IMR-90 (cell line): ENCODE results near the gene IKZF3. TPM values are rescaled to one million over a fixed set of nuclear protein-coding genes. Genes with fewer than 3 reads are reported as not detected.

Experiments used
- ATAC-seq: fragments of 200-7000 bp; cut with Tn5 transposase; 2 replicates; pipeline ENCODE4 v1.9.1; 2020; ENCODE audit warnings: low read depth, mild to moderate bottlenecking, moderate library complexity
- BruUV-seq: library from RNA; stranded (reverse); fragments of 400-500 nt; replicated peaks from 2 replicates; lab custom pipeline; 2021; lab: Mats Ljungman, UMichigan
- CTCF ChIA-PET: fragments of 300-600 bp; formaldehyde crosslinking; extraction: SDS; loops from one replicate; lab custom pipeline; 2021; ENCODE audit warnings: antibody characterized with exemption; lab: Yijun Ruan, JAX
- POLR2A ChIA-PET: fragments of 300-600 bp; sonication (Branson Sonifier 250); formaldehyde crosslinking; loops from one replicate; lab custom pipeline; 2022; ENCODE audit warnings: antibody characterized with exemption; ENCODE audit not compliant: unreplicated experiment; lab: Charles Lee
- DNase-seq: peaks from one replicate; pipeline ENCODE4 v3.0.0; 2013
- H2AFZ ChIP-seq: replicated peaks from 2 replicates; pipeline ENCODE3; 2013; ENCODE audit warnings: low read length, mild to moderate bottlenecking; ENCODE audit not compliant: poor library complexity
- H2AK5ac ChIP-seq: 2 replicates; pipeline ENCODE4 v1.6.1; 2013; ENCODE audit warnings: low read depth, low read length, inconsistent platforms
- H2AK9ac ChIP-seq: replicated peaks from 2 replicates; pipeline ENCODE3; 2013; ENCODE audit warnings: mild to moderate bottlenecking, low read depth, low read length, moderate library complexity; ENCODE audit not compliant: poor library complexity
- H2BK120ac ChIP-seq: 2 replicates; pipeline ENCODE4 v1.6.1; 2013; ENCODE audit warnings: low read depth, low read length, inconsistent platforms
- H2BK15ac ChIP-seq: 3 replicates; pipeline ENCODE4 v1.6.1; 2013; ENCODE audit warnings: low read depth, low read length, inconsistent platforms
- H2BK20ac ChIP-seq: 2 replicates; pipeline ENCODE4 v1.6.1; 2013; ENCODE audit warnings: low read depth, mild to moderate bottlenecking, inconsistent platforms, low read length, moderate library complexity
- H2BK5ac ChIP-seq: 2 replicates; pipeline ENCODE4 v1.6.1; 2013; ENCODE audit warnings: mild to moderate bottlenecking, low read depth, low read length, inconsistent platforms; ENCODE audit not compliant: poor library complexity, severe bottlenecking
- H3K14ac ChIP-seq: replicated peaks from 2 replicates; pipeline ENCODE4 v1.6.1; 2013; ENCODE audit warnings: low read depth, low read length, inconsistent platforms
- H3K18ac ChIP-seq: 2 replicates; pipeline ENCODE4 v1.6.1; 2013; ENCODE audit warnings: low read depth, low read length, control low read depth
- H3K23ac ChIP-seq: 2 replicates; pipeline ENCODE4 v1.6.1; 2013; ENCODE audit warnings: low read depth, low read length, inconsistent platforms
- H3K27ac ChIP-seq: 2 replicates; pipeline ENCODE4 v1.5.1; 2013; ENCODE audit warnings: mild to moderate bottlenecking, control low read depth, low read length; ENCODE audit not compliant: insufficient read depth
- H3K27me3 ChIP-seq: 2 replicates; pipeline ENCODE4 v1.6.1; 2013; ENCODE audit warnings: low read length; ENCODE audit not compliant: control insufficient read depth, insufficient read depth
- H3K36me3 ChIP-seq: 2 replicates; pipeline ENCODE4 v1.6.1; 2013; ENCODE audit warnings: low read length, mixed read lengths; ENCODE audit not compliant: control insufficient read depth, insufficient read depth
- H3K4ac ChIP-seq: 2 replicates; pipeline ENCODE4 v1.6.1; 2013; ENCODE audit warnings: low read depth, low read length, inconsistent platforms
- H3K4me1 ChIP-seq: 2 replicates; pipeline ENCODE4 v1.6.1; 2013; ENCODE audit warnings: low read length, mixed read lengths; ENCODE audit not compliant: control insufficient read depth, insufficient read depth
- H3K4me2 ChIP-seq: 2 replicates; pipeline ENCODE4 v1.6.1; 2013; ENCODE audit warnings: low read depth, mild to moderate bottlenecking, control low read depth, low read length, moderate library complexity
- H3K4me3 ChIP-seq: 2 replicates; pipeline ENCODE4 v1.5.1; 2013; ENCODE audit warnings: low read depth, mild to moderate bottlenecking, control low read depth, low read length, moderate library complexity; ENCODE audit not compliant: insufficient read depth
- H3K56ac ChIP-seq: 2 replicates; pipeline ENCODE4 v1.6.1; 2013; ENCODE audit warnings: low read length, inconsistent platforms; ENCODE audit not compliant: insufficient read depth; ENCODE audit errors: extremely low read depth
- H3K79me1 ChIP-seq, 2 experiments: 2 replicates each; pipeline ENCODE4 v1.6.1; 2013; ENCODE audit warnings: low read length in 2 of 2, inconsistent platforms in 1 of 2, low read depth in 1 of 2
- H3K9ac ChIP-seq: 2 replicates; pipeline ENCODE4 v1.6.1; 2013; ENCODE audit warnings: low read depth, low read length, control low read depth
- H3K9me1 ChIP-seq: 2 replicates; pipeline ENCODE4 v1.6.1; 2013; ENCODE audit warnings: low read length, inconsistent platforms; ENCODE audit not compliant: insufficient read depth
- H3K9me3 ChIP-seq: 2 replicates; pipeline ENCODE4 v1.6.1; 2013; ENCODE audit warnings: low read length; ENCODE audit not compliant: control insufficient read depth, insufficient read depth
- H4K20me1 ChIP-seq: 2 replicates; pipeline ENCODE4 v1.6.1; 2013; ENCODE audit warnings: low read length, inconsistent platforms; ENCODE audit not compliant: insufficient read depth
- H4K5ac ChIP-seq: 2 replicates; pipeline ENCODE4 v1.6.1; 2013; ENCODE audit warnings: mild to moderate bottlenecking, low read depth, low read length, control low read depth
- H4K8ac ChIP-seq, 2 experiments: 2 replicates each; pipeline ENCODE4 v1.6.1; 2013; ENCODE audit warnings: low read depth in 2 of 2, low read length in 2 of 2, control low read depth in 1 of 2, inconsistent platforms in 1 of 2
- H4K91ac ChIP-seq: 2 replicates; pipeline ENCODE4 v1.6.1; 2013; ENCODE audit warnings: low read depth, low read length, inconsistent platforms; ENCODE audit not compliant: insufficient read depth
- BHLHE40 ChIP-seq: fragments of 150-350 bp; IDR thresholded peaks from 2 replicates; pipeline ENCODE4 v1.6.1; 2016; ENCODE audit warnings: mild to moderate bottlenecking, low read depth, low read length
- CEBPB ChIP-seq: IDR thresholded peaks from 2 replicates; pipeline ENCODE4 v1.6.1; 2012; ENCODE audit warnings: low read depth, low read length, improper control_type of control experiment
- CHD1 ChIP-seq: IDR thresholded peaks from 2 replicates; pipeline ENCODE4 v1.6.1; 2012; ENCODE audit warnings: low read depth, low read length, improper control_type of control experiment
- CTCF ChIP-seq: conservative IDR thresholded peaks from 2 replicates; pipeline ENCODE4 v1.5.1; 2012; ENCODE audit warnings: mild to moderate bottlenecking, low read depth, low read length, improper control_type of control experiment
- ELK1 ChIP-seq: fragments of 150-350 bp; IDR thresholded peaks from 2 replicates; pipeline ENCODE4 v1.6.1; 2016; ENCODE audit warnings: low read depth, mild to moderate bottlenecking, low read length, moderate library complexity, borderline replicate concordance
- FOS ChIP-seq: fragments of 150-350 bp; IDR thresholded peaks from 2 replicates; pipeline ENCODE4 v1.6.1; 2016; ENCODE audit warnings: low read depth, low read length
- MAFK ChIP-seq: IDR thresholded peaks from 2 replicates; pipeline ENCODE4 v1.6.1; 2012; ENCODE audit warnings: low read depth, low read length, improper control_type of control experiment
- MAZ ChIP-seq: IDR thresholded peaks from 2 replicates; pipeline ENCODE4 v1.6.1; 2012; ENCODE audit warnings: low read depth, mild to moderate bottlenecking, low read length, improper control_type of control experiment, moderate library complexity, borderline replicate concordance
- MXI1 ChIP-seq: IDR thresholded peaks from 2 replicates; pipeline ENCODE4 v1.6.1; 2012; ENCODE audit warnings: low read depth, mild to moderate bottlenecking, low read length, moderate library complexity, borderline replicate concordance
- NFE2L2 ChIP-seq: fragments of 150-350 bp; IDR thresholded peaks from 2 replicates; pipeline ENCODE4 v1.6.1; 2016; ENCODE audit warnings: low read depth, mild to moderate bottlenecking, low read length
- POLR2A ChIP-seq: IDR thresholded peaks from 2 replicates; pipeline ENCODE4 v1.6.1; 2012; ENCODE audit warnings: mild to moderate bottlenecking, low read depth, low read length
- RAD21 ChIP-seq: IDR thresholded peaks from 2 replicates; pipeline ENCODE4 v1.6.1; 2012; ENCODE audit warnings: low read length, improper control_type of control experiment
- RCOR1 ChIP-seq: IDR thresholded peaks from 2 replicates; pipeline ENCODE4 v1.6.1; 2012; ENCODE audit warnings: mild to moderate bottlenecking, low read length, improper control_type of control experiment; ENCODE audit not compliant: insufficient replicate concordance
- RFX5 ChIP-seq: IDR thresholded peaks from 2 replicates; pipeline ENCODE4 v1.8.0; 2012; ENCODE audit warnings: low read depth, mild to moderate bottlenecking, low read length, moderate library complexity
- SMC3 ChIP-seq: fragments of 150-350 bp; IDR thresholded peaks from 2 replicates; pipeline ENCODE4 v1.6.1; 2016; ENCODE audit warnings: low read depth, mild to moderate bottlenecking, antibody characterized with exemption, low read length, moderate library complexity
- USF2 ChIP-seq: fragments of 150-350 bp; IDR thresholded peaks from 2 replicates; pipeline ENCODE4 v1.6.1; 2017; ENCODE audit warnings: mild to moderate bottlenecking, antibody characterized with exemption, low read length, low read depth
- dilution Hi-C: fragments of 300-500 bp; cut with HindIII; formaldehyde crosslinking; loops from one replicate; pipeline ENCODE4 v1.14.3; 2018; ENCODE audit warnings: low sequenced_read_pairs; ENCODE audit not compliant: unreplicated experiment
- in situ Hi-C: fragments of 300-500 bp; cut with MboI; formaldehyde crosslinking; loops from 3 replicates; pipeline ENCODE4 v1.14.3; 2019; ENCODE audit warnings: low sequenced_read_pairs, inconsistent platforms, mixed read lengths
- intact Hi-C: fragments of 100-400 bp; cut with micrococcal nuclease; formaldehyde crosslinking; loops from 2 replicates; pipeline ENCODE4 v1.10.0; 2022
- polyA plus RNA-seq, 3 experiments: library from polyadenylated mRNA; depleted of rRNA; stranded (reverse); fragments of >200 nt; gene quantifications; 2 replicates each; pipeline ENCODE4 v1.2.3, GENCODE V29; 2012; ENCODE audit warnings: low replicate concordance in 1 of 3
- total RNA-seq: library from RNA; depleted of rRNA; stranded (reverse); fragments of >200 nt; gene quantifications from 2 replicates; pipeline ENCODE4 v1.2.3, GENCODE V29; 2012

Gene IKZF3
- total and polyA plus RNA-seq, 2 of the 4 experiments (the other 2 are of a cell fraction): not detected

GRCh38 chr17:39776252-39776651 is 87.9 kb downstream of the IKZF3 start:
- H3K27me3 ChIP-seq: peaks cover 53% of the 10 kb centered on the region
- H2BK5ac ChIP-seq: no peak overlapping the region
- H3K4me1 ChIP-seq: no peaks in the 10 kb centered on the region
- H3K27ac ChIP-seq: no peak overlapping the region
- H3K4me2 ChIP-seq: no peak overlapping the region
- H4K5ac ChIP-seq: no peak overlapping the region
- no peak overlapping the region for H2BK15ac ChIP-seq
- H3K9me1 ChIP-seq: no peaks in the 10 kb centered on the region
- no peaks in the 10 kb centered on the region for H3K79me1 ChIP-seq
- no peak overlapping the region for H4K8ac ChIP-seq
- H2AK5ac ChIP-seq: no peak overlapping the region
- intact Hi-C loops: loop anchor here (5.0 kb wide), 1 partner anchor 81 kb away; no protein-coding TSS in a partner anchor
- no peak overlapping the region for H2BK20ac ChIP-seq
- H3K56ac ChIP-seq: no peak overlapping the region
- no peaks in the 10 kb centered on the region for H4K20me1 ChIP-seq
- no peak overlapping the region for H3K23ac ChIP-seq
- CTCF ChIA-PET: no interaction called here
- DNase-seq: no peak
- no peak for ATAC-seq
- H3K9me3 ChIP-seq: no peaks in the 10 kb centered on the region
- in situ Hi-C loops: loop anchor here (10.0 kb wide), 1 partner anchor 199 kb away; no protein-coding TSS in a partner anchor
- no peak overlapping the region for H2BK120ac ChIP-seq
- H2AFZ ChIP-seq: no peak overlapping the region
- H3K9ac ChIP-seq: no peak overlapping the region
- POLR2A ChIA-PET: no interaction called here
- no peaks in the 10 kb centered on the region for H3K36me3 ChIP-seq
- BruUV-seq: no TSS peak
- H2AK9ac ChIP-seq: no peak overlapping the region
- dilution Hi-C loops: no loop called here
- no peak overlapping the region for H3K14ac ChIP-seq
- H3K4ac ChIP-seq: no peak overlapping the region
- H3K4me3 ChIP-seq: no peak overlapping the region
- TF ChIP-seq CEBPB (no peak), MAZ (no peak), NFE2L2 (no peak), USF2 (no peak), RFX5 (no peak), MAFK (no peak), SMC3 (no peak), CTCF (no peak), RCOR1 (no peak), POLR2A (no peak), RAD21 (no peak), MXI1 (no peak), ELK1 (no peak), FOS (no peak), BHLHE40 (no peak), CHD1 (no peak)
- H3K18ac ChIP-seq: no peak overlapping the region
- no peak overlapping the region for H4K91ac ChIP-seq
